AG09309 (cell line): ENCODE results near the gene AHR.
"Not testable (repeated sequence)": the region's sequence is repeated elsewhere in the genome, so short reads cannot be mapped to it uniquely, and the experiment has no call there.

Experiments used
- DNase-seq: peaks from one replicate; pipeline ENCODE4 v3.0.0-alpha.2; 2010; ENCODE audit warnings: low read depth
- H3K4me3 ChIP-seq: 2 replicates; pipeline ENCODE4 v1.5.1; 2011; ENCODE audit warnings: mild to moderate bottlenecking, low read depth, low read length, moderate library complexity; ENCODE audit not compliant: control insufficient read depth
- TF ChIP-seq, protein P1 (sequence below): IDR thresholded peaks from 2 replicates; pipeline ENCODE4 v1.5.1; 2011; ENCODE audit warnings: mild to moderate bottlenecking, low read depth, low read length, inconsistent platforms; ENCODE audit not compliant: insufficient read depth, control insufficient read depth; ENCODE audit errors: missing control alignments

AHR gene

DNA sequence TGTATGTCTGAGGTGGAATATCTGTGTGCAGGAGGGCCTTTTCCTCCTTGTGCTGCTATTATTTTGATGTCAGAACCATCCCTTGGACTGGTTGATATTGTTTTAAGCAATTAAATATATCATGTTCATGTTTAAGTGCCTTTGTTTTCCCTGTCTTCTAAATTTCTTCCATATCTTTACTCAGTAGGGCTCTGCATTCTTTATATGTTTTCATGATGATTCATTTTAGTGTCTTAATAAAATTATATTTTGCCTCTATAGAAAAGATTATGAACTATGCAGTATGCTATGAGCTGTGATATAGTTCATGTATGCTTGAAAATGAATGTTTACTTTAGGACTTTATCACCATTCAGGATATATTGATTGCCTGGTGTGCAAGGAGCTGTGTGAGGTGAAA, 34.8 kb downstream of the AHR start:
- no peak for DNase-seq
- TF ChIP-seq, protein P1, sequence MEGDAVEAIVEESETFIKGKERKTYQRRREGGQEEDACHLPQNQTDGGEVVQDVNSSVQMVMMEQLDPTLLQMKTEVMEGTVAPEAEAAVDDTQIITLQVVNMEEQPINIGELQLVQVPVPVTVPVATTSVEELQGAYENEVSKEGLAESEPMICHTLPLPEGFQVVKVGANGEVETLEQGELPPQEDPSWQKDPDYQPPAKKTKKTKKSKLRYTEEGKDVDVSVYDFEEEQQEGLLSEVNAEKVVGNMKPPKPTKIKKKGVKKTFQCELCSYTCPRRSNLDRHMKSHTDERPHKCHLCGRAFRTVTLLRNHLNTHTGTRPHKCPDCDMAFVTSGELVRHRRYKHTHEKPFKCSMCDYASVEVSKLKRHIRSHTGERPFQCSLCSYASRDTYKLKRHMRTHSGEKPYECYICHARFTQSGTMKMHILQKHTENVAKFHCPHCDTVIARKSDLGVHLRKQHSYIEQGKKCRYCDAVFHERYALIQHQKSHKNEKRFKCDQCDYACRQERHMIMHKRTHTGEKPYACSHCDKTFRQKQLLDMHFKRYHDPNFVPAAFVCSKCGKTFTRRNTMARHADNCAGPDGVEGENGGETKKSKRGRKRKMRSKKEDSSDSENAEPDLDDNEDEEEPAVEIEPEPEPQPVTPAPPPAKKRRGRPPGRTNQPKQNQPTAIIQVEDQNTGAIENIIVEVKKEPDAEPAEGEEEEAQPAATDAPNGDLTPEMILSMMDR: no peak
- no peak overlapping the region for H3K4me3 ChIP-seq

DNA sequence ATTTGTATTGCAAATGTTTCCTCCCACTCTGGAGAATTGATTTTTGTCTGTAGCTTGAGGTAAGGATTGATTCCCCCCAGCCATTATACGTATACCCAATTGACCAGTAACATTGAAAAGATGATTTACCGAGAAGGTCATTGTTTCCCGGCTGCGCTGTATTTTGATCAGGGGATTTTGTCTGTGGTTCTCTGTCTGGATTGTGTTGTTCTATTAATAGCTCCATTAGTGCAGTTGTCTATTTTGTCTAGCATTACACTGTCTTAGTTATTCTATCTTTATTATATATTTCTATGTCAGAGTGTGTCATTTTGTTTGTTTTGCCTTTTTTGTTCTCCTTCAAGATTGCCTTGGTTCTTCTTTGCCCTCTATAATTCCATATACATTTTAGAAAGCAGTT, 37.7 kb downstream of the AHR start:
- no peak for DNase-seq
- TF ChIP-seq, protein P1: no peak
- no peak overlapping the region for H3K4me3 ChIP-seq

DNA sequence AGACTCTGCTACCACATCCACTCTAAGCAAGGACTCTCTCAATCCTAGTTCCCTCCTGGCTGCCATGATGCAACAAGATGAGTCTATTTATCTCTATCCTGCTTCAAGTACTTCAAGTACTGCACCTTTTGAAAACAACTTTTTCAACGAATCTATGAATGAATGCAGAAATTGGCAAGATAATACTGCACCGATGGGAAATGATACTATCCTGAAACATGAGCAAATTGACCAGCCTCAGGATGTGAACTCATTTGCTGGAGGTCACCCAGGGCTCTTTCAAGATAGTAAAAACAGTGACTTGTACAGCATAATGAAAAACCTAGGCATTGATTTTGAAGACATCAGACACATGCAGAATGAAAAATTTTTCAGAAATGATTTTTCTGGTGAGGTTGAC, 40.7 kb downstream of the AHR start:
- TF ChIP-seq, protein P1: no peak
- no peak for DNase-seq
- no peak overlapping the region for H3K4me3 ChIP-seq

DNA sequence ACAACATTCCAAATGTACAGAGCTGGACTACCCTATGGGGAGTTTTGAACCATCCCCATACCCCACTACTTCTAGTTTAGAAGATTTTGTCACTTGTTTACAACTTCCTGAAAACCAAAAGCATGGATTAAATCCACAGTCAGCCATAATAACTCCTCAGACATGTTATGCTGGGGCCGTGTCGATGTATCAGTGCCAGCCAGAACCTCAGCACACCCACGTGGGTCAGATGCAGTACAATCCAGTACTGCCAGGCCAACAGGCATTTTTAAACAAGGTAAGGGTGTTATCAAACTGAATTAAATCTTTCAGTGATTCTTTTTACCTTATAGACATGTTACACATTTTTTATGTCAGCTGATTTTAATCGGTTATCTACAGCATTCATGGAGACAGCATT, 41.5 kb downstream of the AHR start:
- TF ChIP-seq, protein P1: no peak
- H3K4me3 ChIP-seq: no peak overlapping the region
- no peak for DNase-seq

DNA sequence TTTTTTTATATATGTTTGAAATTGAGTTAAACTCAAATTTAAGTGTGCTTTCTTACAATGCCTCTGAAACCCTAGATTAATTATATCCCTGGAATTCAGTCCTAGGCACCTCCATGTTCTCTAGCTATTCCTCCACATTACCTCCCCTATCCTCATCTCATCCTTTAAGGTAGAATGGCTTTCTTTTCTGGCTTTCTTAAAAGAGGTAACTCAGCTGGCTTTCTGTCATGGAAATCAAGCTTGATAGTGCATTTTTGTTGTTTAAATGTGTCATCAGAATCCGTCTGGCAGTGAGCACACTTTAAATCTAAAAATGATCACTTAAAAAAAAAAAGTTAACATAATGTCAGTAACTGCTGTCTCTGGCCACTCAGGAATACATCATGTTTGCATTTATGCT, 42.2 kb downstream of the AHR start:
- TF ChIP-seq, protein P1: no peak
- no peak for DNase-seq
- no peak overlapping the region for H3K4me3 ChIP-seq

DNA sequence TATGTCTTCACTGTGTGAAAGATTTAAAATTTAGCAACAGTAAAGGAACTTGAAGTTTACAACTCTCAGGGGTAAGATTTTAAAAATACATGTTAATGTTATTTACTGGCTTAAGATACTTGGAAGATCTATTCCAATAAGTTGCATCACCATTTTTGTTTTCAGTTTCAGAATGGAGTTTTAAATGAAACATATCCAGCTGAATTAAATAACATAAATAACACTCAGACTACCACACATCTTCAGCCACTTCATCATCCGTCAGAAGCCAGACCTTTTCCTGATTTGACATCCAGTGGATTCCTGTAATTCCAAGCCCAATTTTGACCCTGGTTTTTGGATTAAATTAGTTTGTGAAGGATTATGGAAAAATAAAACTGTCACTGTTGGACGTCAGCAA, 44.3 kb downstream of the AHR start:
- no peak overlapping the region for H3K4me3 ChIP-seq
- DNase-seq: no peak
- TF ChIP-seq, protein P1: no peak

DNA sequence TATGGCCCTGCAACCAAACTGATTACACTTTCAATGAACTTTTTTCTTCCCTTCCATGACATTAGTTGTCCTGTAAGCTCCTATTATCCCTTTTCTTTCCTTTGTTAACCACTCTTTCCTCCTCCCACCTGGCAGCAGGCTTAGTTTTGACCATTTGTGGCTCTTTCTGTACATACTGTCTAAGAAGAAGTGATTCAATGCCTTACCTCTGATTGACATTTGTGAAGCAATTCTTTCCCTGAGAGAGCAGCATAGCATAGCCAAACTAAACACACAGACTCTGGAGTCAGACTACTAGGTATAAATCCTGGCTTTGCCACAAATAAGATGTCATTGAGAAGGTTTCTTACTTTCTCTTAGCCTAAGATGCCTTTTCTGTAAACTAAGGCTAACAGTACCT, 48.9 kb downstream of the AHR start:
- H3K4me3 ChIP-seq: no peak overlapping the region
- TF ChIP-seq, protein P1: no peak
- no peak for DNase-seq

GRCh38 chr7:17348932-17349331, 50.5 kb downstream of the AHR start:
- H3K4me3 ChIP-seq, DNase-seq: not testable (repeated sequence)

GRCh38 chr7:17350321-17350720, 51.9 kb downstream of the AHR start:
- not testable (repeated sequence) for H3K4me3 ChIP-seq, DNase-seq

GRCh38 chr7:17353650-17354419, 55.4 kb downstream of the AHR start:
- not testable (repeated sequence) for H3K4me3 ChIP-seq

More at GRCh38 chr7:17353650-17354419, 55.4 kb downstream of the AHR start:
- DNase-seq: not testable (repeated sequence)
